ENCODE results near the gene TRAPPC2. TPM values are rescaled to one million over a fixed set of nuclear protein-coding genes. Genes with fewer than 3 reads are reported as not detected.

TRAPPC2 gene
- total and polyA plus RNA-seq, 8 donors = 5.7 to 37.9 (median 13.2) TPM

GRCh38 chrX:13760426-13760825, 26.0 kb upstream of the TRAPPC2 start:
- TF ChIP-seq POLR2AphosphoS5 (IDR thresholded peaks at IDR 0.05) (no peak), EP300 (IDR thresholded peaks at IDR 0.05) (no peak), CTCF (IDR thresholded peaks at IDR 0.05) (no peak), POLR2A (IDR thresholded peaks at IDR 0.05) (no peak)
- DNase-seq = no peak
- Histone ChIP-seq H3K36me3 (peaks cover 0 to 79% (median 53%) of the 10 kb centered on the region in 4 donors), H3K4me1 (peaks cover 13 to 50% (median 25%) of the 10 kb centered on the region in 4 donors), H3K4me3 (no peak overlapping the region), H3K27ac (peak overlapping the region in 2 of 5 donors; percentile 32 to 35), H3K27me3 (no peaks in the 10 kb centered on the region), H3K9me3 (no peaks in the 10 kb centered on the region)
- WGBS, 5 donors = 51 to 78% (median 71%) methylated on average over 8 to 13 of the region's 13 CpGs
- intact Hi-C loops (cut with DNase I; ENCODE audit: low total_unique reads) = no loop called here

DNA sequence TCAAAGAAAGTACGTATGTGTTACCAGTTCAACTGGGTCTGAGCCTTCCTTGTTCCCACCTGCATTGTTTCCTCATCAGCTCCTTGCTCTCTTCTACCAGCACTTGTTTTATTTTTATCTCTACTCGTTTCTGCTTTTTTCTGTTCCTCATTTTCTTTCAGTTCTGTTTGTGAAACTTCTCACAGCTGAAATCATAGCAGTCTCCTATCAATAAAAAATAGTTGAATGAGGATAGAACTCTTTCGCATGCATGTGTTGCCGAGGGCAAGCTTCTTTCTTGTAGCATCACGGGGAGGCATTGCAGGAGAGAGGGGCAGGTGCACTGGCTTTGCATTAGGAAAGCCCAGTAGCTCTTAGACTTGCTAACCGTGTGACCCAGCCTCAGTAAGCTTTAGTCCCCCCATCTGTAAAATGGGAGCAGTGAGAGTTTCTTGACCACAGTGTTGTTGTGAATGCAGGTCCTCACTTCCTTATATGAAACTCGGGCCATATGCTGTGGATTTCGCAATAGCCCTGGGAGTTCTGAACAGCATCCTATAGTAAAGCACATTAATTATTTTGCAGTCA, 24.8 kb upstream of the TRAPPC2 start:
- Histone ChIP-seq H3K4me3 (no peak overlapping the region), H3K4me1 (peaks cover 7 to 38% (median 16%) of the 10 kb centered on the region in 4 donors), H3K9me3 (no peaks in the 10 kb centered on the region), H3K36me3 (peaks cover 0 to 83% (median 59%) of the 10 kb centered on the region in 4 donors), H3K27me3 (no peaks in the 10 kb centered on the region), H3K27ac (peak overlapping the region in 1 of 5 donors; percentile 24)
- intact Hi-C loops (cut with DNase I; ENCODE audit: low total_unique reads) = no loop called here
- no peak for TF ChIP-seq CTCF (IDR thresholded peaks at IDR 0.05)
- DNase-seq = no peak
- WGBS, 5 donors = 75 to 88% (median 82%) methylated on average over 8 of the region's 8 CpGs

DNA sequence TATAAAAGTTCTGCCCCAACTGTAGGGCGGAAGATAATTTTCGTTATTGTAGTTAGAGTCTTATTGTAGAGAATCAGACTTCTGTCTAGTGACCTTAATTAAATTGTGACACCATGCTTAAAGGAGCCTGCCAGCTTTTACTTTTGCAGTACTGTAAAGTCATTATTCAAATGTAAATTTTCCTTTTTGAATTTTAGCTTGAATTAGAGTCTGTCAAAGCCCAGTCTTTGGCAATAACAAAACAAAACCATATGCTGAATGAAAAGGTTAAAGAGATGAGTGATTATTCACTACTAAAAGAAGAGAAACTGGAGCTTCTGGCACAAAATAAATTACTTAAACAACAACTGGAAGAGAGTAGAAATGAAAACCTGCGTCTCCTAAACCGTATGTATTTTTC, 22.0 kb upstream of the TRAPPC2 start:
- intact Hi-C loops (cut with DNase I; ENCODE audit: low total_unique reads) = no loop called here
- Histone ChIP-seq H3K36me3 (peaks cover 0 to 90% (median 63%) of the 10 kb centered on the region in 4 donors), H3K27ac (no peak overlapping the region), H3K4me3 (no peak overlapping the region), H3K4me1 (peaks cover 0 to 36% (median 4%) of the 10 kb centered on the region in 4 donors), H3K27me3 (no peaks in the 10 kb centered on the region), H3K9me3 (no peaks in the 10 kb centered on the region)
- TF ChIP-seq EP300 (IDR thresholded peaks at IDR 0.05) (no peak), CTCF (IDR thresholded peaks at IDR 0.05) (no peak), POLR2AphosphoS5 (IDR thresholded peaks at IDR 0.05) (no peak), POLR2A (IDR thresholded peaks at IDR 0.05) (no peak)
- DNase-seq = no peak
- 91 to 93% (median 93%) methylated on average over 4 of the region's 4 CpGs for WGBS, 5 donors

DNA sequence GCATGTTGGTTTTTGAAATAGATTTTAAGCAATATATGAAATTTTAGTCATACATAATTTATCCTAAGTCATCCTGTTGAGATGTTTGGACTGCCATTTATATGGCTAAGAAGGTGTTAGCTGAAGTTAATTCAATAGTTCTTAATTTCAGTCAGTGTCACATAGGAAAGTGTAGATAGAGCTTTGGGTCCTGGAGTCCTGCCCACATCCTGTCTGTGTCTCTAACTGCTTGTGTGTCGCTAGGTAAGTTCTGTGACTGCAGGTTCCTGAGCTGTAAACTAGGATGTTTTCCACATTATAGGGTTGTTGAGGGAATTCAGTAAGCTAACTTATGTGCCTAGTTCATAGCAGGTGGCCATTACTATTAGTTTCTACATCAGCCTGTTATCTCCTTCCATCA, 20.8 kb upstream of the TRAPPC2 start:
- 25 to 68% (median 47%) methylated on average over 1 of the region's 1 CpG for whole genome bisulfite sequencing, 5 donors
- no peak for TF ChIP-seq POLR2AphosphoS5 (IDR thresholded peaks at IDR 0.05)
- H3K4me1 ChIP-seq = peaks cover 0 to 34% (median 2%) of the 10 kb centered on the region in 4 donors
- no peaks in the 10 kb centered on the region for H3K9me3 ChIP-seq
- no peak for DNase-seq
- peaks cover 0 to 87% (median 59%) of the 10 kb centered on the region in 4 donors for H3K36me3 ChIP-seq
- H3K27ac ChIP-seq = no peak overlapping the region
- no peaks in the 10 kb centered on the region for H3K27me3 ChIP-seq
- intact Hi-C loops (cut with DNase I; ENCODE audit: low total_unique reads) = no loop called here
- H3K4me3 ChIP-seq = no peak overlapping the region

DNA sequence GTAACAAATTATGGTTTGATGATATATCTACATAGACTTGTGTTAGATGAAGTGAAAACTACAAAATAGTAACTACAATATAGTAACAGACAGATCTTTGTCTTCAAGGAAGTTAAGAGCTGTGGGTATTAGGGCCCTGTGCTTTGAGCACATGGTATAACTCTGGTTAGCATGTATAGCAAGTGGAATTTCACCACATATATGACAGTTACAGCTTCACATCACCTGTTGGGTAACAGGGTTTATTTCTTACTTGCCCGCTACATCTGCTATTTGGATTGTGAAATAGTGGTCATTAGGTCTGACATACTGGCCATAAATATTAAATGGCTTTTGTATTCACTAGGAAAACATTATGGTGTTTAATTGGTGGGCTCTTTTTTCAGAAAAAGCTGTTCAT, 20.3 kb upstream of the TRAPPC2 start:
- no peak overlapping the region for H3K27ac ChIP-seq
- H3K36me3 ChIP-seq = peaks cover 0 to 85% (median 56%) of the 10 kb centered on the region in 4 donors
- H3K4me1 ChIP-seq = peaks cover 0 to 29% (median 2%) of the 10 kb centered on the region in 4 donors
- WGBS, 5 donors = 82 to 97% (median 91%) methylated on average over 1 of the region's 1 CpG
- no peaks in the 10 kb centered on the region for H3K27me3 ChIP-seq
- no peak for TF ChIP-seq EP300 (IDR thresholded peaks at IDR 0.05)
- no peak for DNase-seq
- H3K4me3 ChIP-seq = no peak overlapping the region
- intact Hi-C loops (cut with DNase I; ENCODE audit: low total_unique reads) = no loop called here
- no peaks in the 10 kb centered on the region for H3K9me3 ChIP-seq
